GM12891 (cell line): ENCODE measurements around the gene TARS1.

Experiments used
- POLR2A ChIP-seq: IDR thresholded peaks from 2 replicates; pipeline ENCODE4 v1.6.1; 2011; ENCODE audit warnings: low read depth, low read length, control low read depth
- POLR2AphosphoS5 ChIP-seq: IDR thresholded peaks from 2 replicates; pipeline ENCODE4 v1.6.1; 2011; ENCODE audit warnings: low read depth, low read length, control low read depth
- TAF1 ChIP-seq: IDR thresholded peaks from 2 replicates; pipeline ENCODE4 v1.6.1; 2011; ENCODE audit warnings: low read depth, low read length, control low read depth

- TF ChIP-seq TAF1 (no peak), POLR2AphosphoS5 (no peak), POLR2A (no peak)
These were observed 17.6 kb upstream of the TARS1 start for GRCh38 chr5:33423018-33423630.
